HG02884 (cell line): ENCODE data around the gene SNRNP200.

Source experiments
- ATAC-seq: cut with Tn5 transposase; IDR thresholded peaks from one replicate; pipeline ENCODE4 v1.9.1; 2021; ENCODE audit warnings: mild to moderate bottlenecking, moderate library complexity; ENCODE audit not compliant: unreplicated experiment

The SNRNP200 gene

DNA sequence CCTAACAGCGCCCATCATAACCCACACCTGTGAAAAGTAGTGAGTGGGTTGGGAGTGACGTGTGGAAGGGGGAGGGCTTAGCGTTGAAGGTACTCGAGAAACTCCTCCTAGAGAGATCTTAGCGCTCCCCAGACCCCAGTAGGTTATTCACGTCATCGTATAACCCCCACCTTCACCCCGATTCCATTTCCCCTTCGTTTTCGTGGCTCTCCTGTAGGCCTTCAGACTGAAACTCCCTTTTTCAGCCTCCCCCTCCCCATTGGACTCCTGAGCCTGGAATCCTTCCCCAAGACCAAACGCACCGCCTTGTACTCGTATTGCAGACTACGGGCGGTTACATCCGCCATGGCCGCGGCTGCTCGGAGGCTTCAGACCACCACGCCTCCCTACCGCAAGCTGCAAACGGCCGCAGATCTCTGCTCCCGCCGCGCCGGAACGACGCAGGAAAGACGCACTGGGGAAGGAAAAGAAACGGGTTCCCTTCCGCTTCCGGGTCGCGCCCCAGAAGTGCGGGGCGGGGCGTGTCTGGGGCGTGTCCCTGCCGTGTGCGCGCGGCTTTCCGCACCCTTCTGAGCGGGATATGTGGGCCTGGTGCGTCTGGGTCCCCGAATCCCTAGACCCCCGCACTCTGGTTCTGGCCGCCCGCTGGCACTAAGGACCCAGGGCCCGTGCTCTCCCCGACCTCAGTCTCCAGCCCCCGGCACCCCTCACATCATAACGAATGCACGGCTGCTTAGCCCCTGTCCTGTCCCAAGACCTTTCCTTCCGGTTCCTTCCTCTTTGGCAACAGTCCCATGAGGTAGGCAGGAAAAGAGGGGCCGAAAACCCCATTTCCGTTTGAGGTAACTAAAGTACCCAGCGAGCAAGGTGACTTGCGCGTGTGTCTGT lies at the start of gene SNRNP200:
TSS of gene SNRNP200 (minus strand) at position 456 of the 888 bp plus-strand sequence. CDS start at position 347, 109 bp downstream.
- ATAC-seq: peak; percentile 88

DNA sequence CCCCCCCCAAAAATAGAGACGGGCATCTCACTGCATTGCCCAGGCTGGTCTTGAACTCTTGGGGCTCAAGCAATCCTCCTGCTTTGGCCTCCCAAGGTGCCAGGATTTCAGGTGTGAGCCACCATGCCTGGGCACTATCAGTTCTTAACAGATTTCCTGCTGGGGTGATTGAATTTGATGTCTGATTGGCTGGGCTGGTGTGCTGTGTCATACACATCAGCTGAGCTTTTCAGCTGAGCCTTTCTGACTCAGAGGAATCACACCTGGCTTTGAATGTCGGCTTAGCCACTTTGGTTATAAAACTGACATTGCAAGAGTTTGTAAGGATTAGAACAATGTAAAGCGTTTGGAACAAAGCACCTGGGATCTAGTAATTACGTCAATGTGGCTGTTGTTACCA lies 49.1 kb upstream of the SNRNP200 start:
- ATAC-seq: no peak

DNA sequence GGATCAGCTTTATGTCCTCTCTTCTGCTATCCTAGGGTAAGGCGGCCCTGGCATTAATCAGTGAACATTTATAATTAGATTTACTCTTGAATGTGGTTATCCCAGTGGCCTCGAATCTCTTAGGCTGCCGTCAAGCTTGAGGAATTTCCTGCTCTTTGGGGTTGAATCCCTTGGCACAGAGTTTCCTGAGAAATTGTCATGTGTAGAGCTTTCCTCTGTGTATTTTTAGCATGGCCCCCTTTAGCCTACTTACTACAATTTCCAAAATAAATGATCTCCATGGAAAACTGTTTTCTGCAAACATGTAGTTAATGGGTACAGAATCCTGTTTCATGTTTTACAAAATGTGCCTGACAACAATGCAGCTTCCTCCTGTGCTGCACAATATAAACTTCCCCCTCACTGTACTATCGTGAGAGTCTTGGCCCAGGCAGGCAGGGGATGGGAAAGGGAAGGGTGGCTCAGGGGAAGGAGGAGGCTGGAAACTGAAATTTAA lies 48.3 kb upstream of the SNRNP200 start:
- no peak for ATAC-seq

DNA sequence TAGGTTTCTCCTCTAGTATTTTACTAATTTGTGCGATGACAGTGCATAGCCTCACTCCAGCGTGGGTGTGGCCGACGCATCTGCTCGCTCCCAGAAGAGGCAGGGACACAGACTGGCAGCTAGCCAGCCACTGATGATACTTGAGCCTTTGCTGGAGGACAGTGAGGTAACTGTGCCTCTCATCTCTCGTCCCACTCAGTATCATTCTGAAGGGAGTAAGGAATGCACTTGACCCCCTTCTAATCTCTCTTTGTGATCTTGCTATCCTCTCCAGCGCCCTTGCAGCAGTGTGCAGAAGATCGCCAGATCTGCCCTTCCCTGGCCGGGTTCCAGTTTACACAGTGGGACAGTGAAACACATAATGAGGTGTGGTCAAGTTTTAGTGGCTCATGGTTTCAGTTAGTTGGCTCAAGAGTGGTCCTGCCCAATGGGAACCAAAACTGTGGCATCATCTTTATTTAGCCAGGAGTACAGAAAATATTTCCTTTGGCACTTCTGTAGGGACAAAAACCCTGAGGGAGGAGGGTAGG lies 47.8 kb upstream of the SNRNP200 start:
- no peak for ATAC-seq

DNA sequence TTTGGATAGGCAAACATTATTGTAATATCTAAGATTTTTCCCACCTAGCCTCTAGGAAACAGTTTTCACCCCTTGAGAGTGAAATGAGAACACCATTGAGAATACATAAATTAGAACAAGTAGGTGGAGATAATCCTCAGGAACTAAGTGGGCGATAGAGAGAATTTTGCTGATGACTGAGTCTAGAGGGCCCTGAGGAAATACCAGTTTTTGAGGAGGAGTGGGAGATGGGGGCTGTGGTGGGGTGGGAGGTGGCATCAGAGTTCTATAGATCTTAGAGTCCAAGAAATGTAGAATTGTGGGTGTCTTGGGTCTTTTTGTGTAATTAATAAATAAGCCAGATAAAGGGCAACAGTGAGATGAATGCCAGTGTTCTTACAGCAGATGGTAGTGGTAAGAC lies 42.0 kb upstream of the SNRNP200 start:
- no peak for ATAC-seq

DNA sequence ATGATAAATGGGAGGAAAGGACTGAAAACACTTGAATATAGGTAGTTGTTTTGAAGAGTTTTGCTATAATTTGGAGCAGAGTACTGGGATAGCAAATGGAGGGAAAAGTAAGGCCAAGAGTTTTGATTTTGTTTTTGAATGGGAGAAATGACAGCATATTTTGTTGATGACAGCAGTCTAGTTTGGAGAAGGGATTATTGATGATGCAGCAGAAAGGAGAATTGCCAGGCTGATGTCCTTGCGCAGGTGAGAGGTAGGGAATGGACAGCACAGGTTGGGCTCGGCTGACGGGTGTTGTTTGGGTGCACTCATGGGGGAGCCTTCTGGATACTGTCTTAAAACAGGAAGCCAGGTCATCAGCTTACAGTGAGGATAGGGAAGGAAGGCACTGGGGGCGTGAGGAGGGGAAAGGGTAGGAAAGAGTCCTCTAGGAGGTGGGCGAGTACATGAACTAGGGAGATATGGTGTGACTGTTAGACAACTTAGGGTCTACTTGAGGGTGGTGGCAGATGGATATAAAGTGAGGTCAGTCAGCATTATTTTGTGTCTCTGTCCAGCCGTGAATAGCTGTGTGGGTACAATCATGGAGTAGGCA lies 40.6 kb upstream of the SNRNP200 start:
- no peak for ATAC-seq

DNA sequence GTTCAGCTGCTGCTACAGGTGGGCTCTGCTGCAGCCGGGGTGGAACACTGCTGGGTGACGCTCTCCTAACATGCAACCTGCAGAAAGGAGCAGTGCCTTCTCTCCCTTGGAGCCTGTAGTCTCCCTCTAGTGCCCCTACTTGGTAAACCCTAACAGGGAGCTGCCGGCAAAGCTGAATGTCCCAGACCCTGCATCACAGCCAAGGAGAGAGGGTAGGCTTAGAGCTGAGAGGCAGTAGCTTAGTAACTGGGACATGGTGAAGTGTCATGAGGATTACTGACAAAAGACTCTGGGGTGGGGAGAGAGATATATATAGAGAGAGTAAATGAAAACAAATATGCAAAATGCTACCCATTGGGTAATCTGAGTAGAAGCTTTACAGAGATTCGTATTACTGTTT lies 40.1 kb upstream of the SNRNP200 start:
- no peak for ATAC-seq

DNA sequence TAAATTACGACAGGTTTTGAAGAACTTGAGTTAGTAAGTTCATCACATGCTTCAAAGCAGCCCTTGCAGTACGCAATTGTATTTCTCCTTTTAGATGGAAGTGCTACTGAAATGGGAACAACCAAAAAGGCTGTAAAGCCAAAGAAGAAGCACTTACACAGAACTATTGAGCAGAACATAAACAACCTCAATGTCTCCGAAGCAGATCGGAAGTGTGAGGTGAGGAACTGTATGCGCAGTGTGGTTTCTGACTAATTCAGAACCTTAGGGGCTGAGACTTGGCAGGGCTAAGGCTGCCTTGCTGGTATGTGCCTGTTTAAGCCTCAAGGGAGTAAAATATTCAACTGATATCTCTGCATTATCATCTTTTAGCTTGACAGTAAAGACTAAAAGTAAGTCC lies 38.7 kb upstream of the SNRNP200 start:
- peak; percentile 74 for ATAC-seq

DNA sequence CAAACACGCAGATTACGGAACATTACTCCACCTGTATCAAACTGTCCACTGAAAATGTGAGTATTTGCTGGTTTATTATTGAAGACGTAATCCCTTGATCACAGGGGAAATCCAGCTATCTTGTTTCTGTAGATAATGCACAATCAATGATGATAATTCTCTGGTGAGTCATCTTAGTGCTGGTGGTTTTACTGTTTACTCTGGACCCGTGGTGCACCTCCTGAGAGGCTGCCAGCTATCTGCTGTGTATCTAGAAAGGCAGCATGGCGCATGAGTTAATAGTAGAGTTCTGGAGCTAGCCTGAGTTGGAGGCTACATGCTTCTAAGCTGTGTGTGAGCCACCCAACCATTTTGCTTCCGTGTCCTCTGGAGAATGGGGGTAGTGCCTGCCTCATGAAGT lies 36.7 kb upstream of the SNRNP200 start:
- no peak for ATAC-seq

DNA sequence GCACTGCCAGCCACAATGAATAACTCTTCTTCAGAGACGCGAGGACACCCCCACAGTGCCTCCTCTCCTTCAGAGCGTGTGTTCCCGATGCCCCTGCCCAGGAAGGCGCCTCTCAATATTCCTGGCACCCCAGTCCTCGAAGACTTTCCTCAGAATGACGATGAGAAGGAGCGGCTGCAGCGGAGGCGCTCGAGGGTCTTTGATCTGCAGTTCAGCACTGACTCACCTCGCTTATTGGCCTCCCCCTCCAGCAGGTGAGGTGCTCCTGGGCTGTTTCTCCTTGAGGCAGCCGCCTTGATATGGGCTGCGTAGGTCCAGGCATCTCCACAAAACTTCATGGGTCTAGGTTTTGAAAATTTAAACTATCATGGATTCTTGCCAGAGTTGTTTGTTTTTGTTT lies 36.3 kb upstream of the SNRNP200 start:
- ATAC-seq: no peak

DNA sequence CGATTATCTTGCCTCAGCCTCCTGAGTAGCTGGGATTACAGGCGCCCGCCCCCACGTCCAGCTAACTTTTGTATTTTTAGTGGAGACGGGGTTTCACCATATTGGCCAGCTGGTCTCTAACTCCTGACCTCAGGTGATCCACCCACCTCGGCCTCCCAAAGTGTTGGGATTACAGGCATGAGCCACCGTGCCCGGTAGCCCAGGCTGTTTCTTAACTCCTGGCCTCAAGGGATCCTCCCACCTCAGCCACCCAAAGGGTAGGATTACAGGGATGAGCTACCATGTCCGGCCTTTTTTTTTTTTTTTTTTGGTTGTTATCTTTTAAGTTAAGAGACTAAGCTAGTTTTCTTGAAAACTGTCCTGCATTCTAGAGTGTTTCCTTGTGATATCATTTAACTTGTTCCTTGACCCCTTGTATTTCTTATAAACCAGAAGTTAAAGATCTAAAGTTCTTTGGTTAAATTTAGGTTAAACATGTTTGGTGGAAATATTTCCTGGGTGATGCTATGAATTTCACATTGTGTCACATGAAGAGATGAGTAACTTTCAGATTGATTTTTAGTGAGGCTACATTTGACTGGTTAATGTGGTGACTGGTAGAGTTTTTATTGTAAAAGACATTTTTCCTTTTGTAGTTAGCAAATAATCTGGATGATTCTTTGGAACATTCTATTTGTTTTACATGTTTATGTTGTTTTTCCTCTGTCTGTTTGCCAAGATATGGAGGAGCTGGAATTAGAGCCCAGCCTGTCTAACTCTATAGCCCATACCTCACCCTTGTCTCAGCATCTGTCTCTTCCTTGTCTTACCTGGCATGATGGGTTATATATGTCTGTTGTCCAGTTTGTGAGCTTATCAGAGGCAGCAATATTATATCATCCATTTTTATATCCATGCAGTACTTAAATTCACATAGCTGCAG lies 35.4 kb upstream of the SNRNP200 start:
- no peak for ATAC-seq

DNA sequence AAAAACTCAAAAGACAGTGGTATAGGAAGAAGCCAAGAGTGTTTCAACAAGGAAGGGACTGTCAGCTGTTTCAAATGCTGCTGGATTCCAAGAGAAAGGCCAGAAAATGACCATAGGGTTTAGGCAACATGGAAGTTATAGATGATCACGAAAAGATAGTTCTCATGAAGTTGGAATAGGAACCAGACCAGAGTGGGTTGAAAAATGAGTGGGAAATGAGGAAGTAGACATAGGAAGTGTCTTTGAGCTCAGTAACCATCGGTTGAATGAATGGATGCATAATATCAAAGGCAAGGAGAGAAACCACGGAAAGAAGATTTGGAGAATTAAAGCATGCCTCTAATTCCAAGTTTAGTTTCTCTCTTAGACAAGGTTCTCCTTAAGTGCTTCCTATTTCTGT lies 31.5 kb upstream of the SNRNP200 start:
- no peak for ATAC-seq

DNA sequence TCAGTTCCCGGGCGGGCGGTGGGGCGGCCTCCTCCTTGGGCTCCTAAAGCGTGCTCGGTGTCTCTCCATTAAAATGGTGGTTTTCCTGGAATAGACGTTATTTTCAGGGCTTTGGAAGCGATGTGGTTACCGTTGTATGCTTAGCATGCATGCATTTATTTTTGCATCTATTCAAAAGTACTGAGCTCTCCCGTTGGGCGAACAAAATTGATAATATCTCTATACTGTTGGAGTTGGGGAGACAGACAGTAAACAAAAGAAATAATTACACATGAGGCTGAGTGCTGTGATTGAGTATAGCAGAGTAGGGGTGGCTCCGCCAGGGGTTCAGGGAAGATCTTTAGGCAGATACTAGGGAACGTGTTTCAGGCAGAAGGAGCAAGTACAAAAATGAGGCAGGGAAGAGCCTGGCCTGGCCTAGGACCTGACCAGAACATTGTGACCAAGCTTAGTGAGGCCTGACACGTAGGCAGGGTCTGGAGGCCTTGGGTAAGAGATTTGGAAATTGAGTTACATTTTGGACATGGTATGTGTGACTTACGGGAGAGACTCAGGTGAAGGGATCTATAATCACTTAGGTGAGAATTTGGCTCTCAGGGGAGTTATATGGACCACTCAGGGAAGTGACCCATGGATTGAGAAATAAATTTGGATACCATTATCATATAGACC lies 30.9 kb upstream of the SNRNP200 start:
- no peak for ATAC-seq

DNA sequence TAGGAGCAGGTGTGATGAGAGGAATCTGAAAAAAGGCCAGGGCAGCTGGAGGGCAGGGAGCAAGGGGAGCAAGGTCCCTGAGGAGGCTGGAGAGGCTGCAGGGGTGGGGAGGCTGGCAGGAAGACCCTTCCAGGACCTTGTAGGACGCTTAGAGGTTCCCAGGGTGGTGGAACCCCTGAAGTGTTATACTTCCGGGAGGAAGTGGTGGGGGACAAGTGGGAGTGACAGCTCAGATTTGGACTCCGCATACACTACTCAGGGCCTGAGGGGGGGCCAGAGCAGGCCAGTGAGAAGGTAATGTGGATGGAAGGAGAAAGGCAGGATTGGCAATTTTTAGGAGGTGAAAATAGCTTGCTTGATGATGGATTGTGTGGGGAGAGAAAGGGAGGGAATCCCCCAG lies 28.4 kb upstream of the SNRNP200 start:
- no peak for ATAC-seq

DNA sequence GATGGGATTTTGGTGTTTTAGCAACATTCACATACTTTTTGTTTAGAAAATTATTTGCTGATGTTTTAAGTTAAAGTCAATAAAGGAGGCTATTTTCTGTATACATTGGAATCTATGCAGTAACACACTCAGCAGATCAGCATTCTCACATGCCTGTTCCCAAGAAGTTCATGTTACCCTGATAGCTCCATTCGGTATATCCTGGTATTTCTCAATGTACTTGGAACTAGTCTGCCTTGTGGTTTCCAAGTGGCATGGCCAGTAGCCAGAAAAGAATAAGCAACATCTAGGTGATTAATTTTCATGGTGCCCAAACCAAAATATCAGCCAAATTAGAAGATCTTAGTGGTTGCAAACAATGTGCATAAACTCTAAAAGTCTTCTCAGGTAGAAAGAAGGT lies 25.1 kb upstream of the SNRNP200 start:
- ATAC-seq: no peak

DNA sequence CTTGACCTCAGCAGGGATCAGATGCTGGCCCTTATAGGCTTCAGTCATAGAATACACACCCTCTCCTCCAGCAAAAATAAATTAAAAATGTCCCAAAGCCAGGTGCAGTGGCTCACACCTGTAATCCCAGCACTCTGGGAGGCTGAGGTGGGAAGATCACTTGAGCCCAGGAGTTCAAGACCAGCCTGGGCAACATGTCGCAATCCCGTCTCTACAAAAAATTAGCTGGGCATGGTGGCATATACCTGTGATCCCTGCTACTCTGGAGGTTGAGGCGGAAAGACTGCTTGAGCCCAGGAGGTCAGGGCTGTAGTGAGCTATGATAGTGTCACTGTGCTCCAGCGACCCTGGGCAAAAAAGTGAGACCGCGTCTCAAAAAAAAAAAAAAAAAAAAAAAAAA lies 24.5 kb upstream of the SNRNP200 start:
- ATAC-seq: no peak

DNA sequence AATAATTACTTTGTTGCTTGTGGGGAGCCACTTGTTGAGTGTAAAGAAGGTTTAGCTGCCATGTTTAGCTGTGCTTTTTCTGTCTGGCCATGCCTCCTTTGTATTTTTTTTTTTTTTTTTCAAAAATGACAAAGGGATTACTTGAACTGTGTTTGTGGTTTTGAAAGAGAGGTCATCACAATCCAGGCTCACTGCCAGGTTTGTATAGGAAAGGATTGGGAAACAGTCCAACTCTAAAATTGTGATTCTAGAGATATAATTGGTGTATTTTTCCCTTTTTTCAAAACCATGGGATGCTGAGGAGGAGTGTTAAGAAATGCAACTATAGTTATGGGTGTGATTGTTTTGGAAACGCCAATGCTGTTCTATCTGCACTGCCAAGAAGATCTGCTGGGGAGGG lies 24.1 kb upstream of the SNRNP200 start:
- ATAC-seq: no peak

DNA sequence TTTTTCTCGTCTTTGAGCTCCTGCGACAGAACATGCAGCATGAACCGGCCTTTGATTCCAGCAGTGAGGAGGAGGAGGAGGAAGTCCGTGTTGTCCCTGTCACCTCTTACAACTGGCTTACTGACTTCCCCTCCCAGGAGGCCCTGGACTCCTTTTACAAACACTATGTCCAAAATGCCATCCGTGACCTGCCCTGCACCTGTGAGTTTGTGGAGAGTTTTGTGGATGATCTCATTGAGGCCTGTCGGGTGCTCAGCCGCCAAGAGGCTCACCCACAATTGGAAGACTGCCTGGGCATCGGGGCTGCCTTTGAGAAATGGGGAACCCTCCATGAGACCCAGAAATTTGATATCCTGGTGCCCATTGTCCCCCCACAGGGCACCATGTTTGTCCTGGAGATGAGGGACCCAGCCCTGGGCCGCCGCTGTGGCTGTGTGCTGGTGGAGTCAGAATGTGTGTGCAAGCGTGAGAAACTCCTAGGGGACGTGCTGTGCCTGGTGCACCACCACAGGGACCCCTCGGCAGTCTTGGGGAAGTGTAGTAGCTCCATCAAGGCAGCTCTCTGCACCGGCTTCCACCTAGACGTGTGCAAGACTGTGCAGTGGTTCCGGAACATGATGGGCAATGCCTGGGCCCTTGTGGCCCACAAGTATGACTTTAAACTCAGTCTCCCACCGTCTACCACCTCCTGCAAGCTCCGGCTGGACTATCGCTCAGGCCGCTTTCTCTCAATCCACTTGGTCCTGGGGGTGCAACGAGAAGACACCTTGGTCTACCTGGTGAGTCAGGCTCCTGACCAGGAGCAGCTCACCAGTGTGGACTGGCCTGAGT lies 21.9 kb upstream of the SNRNP200 start:
- no peak for ATAC-seq

DNA sequence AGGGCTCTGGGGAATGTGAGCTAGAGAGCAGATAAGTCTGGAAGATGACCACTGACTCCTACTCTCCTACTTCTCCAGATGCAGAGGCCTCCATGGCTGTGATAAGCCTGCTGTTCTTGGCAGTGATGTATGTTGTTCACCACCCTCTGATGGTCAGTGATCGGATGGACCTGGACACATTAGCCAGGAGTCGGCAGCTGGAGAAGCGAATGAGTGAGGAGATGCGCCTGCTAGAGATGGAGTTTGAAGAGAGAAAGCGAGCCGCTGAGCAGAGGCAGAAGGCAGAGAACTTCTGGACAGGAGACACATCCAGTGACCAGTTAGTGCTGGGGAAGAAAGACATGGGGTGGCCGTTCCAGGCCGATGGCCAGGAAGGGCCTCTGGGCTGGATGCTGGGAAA lies 21.2 kb upstream of the SNRNP200 start:
- ATAC-seq: no peak

DNA sequence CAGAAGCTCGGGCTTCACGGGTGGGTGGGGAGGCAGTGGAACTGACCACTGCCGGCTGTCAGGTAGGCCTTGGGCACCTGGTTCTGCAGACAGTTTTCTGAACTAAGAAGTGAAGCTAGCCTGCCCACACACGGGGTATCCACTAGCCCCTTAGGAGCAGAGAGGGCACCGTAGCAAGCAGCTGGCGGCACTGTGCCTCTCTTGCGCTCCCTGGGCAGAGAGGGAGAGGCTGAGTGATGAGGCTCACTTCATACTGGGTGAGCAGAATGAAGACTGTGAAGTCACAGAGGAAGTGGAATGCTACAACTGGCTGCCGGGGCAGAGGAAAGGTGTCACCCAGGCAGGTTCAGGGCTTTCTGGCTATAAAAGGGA lies 20.5 kb upstream of the SNRNP200 start:
- no peak for ATAC-seq
